Mammary epithelial cell (primary cell): ENCODE results near the gene DUSP18.

Experiments
- EZH2 ChIP-seq: IDR thresholded peaks from 2 replicates; pipeline ENCODE4 v1.6.1; 2012; ENCODE audit warnings: low read length, inconsistent platforms, borderline replicate concordance
- TF ChIP-seq, protein P1 (sequence below), 2 donors: IDR thresholded peaks in 1 of 2; conservative IDR thresholded peaks in 1 of 2; 2 replicates each; pipeline ENCODE4 v1.5.1; 2011 to 2012; ENCODE audit warnings: inconsistent platforms in 2 of 2, low read length in 2 of 2, mild to moderate bottlenecking in 2 of 2, control low read depth in 1 of 2, low read depth in 1 of 2; ENCODE audit not compliant: insufficient read depth in 1 of 2; ENCODE audit errors: extremely low read depth in 1 of 2

DNA sequence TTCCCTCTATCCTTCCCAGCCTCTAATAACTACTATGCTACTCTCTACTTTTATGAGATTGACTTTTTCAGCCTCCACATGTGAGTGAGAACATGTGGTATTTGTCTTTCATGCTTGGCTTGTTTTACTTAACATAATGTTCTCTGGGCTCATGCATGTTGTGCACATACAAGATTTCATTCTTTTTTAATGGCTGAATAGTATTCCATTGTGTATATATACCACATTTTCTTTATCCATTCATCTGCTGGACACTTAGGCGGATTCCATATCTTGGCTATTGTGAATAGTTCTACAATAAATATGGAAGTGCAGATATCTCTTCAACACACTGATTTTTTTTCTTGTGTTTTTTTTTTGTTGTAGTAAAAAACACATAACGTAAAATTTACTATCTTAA, 46.4 kb upstream of the DUSP18 start:
- TF ChIP-seq, protein P1, sequence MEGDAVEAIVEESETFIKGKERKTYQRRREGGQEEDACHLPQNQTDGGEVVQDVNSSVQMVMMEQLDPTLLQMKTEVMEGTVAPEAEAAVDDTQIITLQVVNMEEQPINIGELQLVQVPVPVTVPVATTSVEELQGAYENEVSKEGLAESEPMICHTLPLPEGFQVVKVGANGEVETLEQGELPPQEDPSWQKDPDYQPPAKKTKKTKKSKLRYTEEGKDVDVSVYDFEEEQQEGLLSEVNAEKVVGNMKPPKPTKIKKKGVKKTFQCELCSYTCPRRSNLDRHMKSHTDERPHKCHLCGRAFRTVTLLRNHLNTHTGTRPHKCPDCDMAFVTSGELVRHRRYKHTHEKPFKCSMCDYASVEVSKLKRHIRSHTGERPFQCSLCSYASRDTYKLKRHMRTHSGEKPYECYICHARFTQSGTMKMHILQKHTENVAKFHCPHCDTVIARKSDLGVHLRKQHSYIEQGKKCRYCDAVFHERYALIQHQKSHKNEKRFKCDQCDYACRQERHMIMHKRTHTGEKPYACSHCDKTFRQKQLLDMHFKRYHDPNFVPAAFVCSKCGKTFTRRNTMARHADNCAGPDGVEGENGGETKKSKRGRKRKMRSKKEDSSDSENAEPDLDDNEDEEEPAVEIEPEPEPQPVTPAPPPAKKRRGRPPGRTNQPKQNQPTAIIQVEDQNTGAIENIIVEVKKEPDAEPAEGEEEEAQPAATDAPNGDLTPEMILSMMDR (conservative IDR thresholded peaks at IDR 0.05 in 1 of 2, IDR thresholded peaks at IDR 0.05 in 1 of 2; ENCODE audit: extremely low read depth in 1 of 2, insufficient read depth in 1 of 2, low read depth in 1 of 2, low read length in 2 of 2): no peak
- no peak for TF ChIP-seq EZH2
